ENCODE results near the gene MPP3.

Gene MPP3

DNA sequence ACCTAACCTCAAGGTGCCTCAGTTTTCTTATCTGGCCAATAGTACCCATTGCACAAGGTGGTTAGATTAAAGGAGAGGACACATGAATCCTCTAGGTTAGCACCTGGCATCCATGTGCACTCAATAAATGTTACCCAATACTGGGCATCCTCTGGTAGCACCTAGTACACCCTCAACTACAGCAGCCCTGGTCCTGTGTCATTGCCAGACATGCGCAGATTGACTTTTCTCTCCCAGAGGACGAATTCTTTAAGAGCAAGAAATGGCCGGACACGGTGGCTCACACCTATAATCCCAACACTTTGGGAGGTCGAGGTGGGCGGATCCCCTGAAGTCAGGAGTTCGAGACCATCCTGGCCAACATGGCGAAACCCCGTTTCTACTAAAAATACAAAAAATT is 61.5 kb downstream of the MPP3 start:
- no peak for DNase-seq (ENCODE audit: low read depth)

DNA sequence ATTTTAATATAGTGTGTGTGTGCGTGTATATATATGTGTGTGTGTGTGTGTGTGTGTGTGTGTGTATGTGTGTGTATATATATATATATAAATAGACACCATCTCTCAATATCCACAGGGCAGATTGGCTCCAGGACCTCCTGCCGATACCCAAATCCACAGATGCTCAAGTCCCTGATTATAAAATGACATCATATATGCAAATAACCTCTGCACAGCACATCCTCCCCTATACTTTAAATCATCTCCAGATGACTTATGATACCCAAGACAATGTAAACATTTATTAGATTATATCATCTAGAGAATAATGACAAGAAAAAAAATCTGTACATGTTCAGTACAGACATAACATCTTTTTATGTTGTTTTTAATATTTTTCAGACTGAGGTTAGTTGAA is 62.0 kb downstream of the MPP3 start:
- no peak for DNase-seq (ENCODE audit: low read depth)

DNA sequence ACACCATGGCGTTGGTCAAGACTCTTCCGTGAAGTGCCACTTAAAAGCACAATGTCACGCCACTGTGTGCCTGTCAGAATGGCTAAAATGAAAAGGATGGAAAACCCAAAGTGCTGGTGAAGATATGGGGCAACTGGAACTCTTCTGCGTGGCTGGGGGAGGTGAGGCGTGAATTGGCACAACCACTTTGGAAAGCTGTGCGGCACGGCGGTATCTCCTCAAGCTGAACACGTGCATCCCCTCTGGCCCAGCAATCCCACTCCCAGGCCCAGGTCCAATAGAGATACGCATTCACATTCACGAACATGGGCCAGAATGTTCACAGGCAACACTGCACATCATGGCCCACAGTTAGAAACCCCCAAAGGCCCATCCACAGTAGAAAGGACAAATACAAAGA is 63.1 kb downstream of the MPP3 start:
- no peak for DNase-seq (ENCODE audit: low read depth)

DNA sequence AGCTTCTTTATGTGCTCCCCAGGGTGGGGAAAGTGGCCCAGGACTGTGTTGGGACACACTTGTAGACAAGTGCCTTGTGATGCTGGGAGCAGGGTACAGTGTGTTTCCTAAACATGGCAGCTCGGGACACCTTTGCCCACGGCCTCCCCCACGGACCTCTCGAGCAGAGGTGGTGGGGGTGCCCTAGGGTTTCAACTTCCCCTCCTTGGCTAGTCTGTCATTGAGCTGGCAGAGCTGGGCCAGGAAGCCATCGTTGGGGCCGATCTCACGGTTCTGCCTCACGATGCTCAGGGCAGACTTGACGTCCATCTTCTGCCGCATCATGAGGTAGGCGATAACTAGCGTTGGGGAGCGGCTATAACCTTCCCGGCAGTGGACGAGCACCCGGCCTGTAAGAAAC is 63.5 kb downstream of the MPP3 start:
- no peak for DNase-seq (ENCODE audit: low read depth)

DNA sequence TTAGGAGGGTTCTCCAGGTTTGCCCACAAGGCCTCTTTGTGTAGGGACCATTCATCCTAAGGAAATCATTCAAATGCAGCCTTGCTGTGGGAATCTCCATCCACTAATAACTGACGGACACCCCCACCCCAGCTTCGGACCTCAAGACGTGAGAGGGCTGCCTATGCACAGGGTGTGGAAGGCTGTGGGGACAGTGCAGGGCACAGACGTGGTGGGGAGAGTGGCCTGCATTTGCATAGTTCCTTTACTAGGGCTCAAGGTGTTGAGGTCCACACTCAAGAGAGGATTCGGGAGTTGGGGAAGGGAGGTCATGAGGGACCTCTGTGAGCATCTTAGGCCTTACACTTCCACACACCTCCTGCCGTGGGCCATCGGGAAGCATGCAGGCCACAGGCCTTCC is 64.0 kb downstream of the MPP3 start:
- DNase-seq (ENCODE audit: low read depth) = no peak

DNA sequence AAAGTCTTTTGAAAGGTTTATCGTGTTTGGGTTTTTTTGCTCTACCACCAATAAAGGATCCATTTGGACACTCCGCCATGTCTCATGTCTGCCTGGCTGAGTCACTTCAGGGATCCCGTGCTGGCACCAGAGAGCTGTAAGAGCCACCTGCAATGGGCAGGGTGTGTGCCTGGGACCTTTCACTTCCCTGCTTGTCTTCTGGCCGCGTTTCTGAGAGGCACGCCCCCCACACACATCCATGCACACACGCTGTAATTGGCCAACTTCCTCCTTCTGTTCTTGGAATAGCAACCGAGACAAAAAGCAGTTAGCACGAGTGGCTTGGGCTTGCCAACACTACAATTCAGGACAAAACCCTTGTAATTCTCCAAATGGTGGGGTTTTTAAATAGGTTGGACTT is 64.6 kb downstream of the MPP3 start:
- no peak for DNase-seq (ENCODE audit: low read depth)

DNA sequence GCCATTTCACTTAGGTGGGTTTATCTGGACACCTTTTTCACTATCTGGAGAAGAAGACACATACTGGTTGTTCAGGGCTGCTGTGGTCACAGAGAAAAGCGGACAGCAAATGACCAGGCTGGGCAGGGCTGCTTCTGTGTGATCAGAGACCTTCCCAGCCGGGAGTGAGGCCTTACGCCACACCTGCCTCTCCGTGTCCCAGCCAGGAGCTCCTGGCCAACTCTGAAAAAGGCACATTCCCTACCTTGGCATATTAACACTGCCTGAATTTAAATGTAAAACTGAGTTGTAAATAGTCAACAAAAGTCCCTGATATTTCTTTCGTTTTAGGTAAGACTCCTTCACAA is 65.3 kb downstream of the MPP3 start:
- no peak for DNase-seq (ENCODE audit: low read depth)

DNA sequence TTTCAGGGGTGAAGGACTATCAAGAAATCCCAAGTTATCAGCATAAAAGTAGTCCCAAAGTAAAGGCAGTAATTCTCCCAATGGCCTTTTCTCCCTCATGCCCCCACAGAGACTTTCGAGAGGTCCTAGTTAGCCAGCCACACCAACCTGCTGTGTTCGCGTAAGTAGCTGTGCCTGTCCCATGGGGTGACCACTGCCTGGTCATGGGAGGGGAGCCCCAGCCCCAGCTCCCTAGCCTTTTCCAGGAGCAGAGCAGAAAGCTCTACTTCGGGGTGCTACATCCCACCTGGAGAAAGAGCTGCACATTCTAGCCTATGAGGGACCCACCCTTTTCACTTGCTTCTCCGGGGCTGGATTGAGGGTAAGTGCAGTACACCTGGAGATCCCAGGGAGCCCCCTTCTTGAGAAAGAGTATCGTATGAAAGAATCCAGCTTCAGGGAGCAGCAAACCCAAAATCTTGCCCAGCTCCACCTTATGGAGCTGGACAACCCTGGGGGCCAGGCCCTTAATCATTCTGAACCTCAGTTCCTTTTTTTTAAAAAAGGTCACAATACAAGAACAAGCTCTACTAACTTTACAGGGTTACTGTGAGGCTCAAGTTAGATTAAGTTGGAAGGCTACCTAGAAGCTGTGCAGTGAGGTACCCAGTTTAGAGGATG is 65.8 kb downstream of the MPP3 start:
- DNase-seq (ENCODE audit: low read depth) = no peak

DNA sequence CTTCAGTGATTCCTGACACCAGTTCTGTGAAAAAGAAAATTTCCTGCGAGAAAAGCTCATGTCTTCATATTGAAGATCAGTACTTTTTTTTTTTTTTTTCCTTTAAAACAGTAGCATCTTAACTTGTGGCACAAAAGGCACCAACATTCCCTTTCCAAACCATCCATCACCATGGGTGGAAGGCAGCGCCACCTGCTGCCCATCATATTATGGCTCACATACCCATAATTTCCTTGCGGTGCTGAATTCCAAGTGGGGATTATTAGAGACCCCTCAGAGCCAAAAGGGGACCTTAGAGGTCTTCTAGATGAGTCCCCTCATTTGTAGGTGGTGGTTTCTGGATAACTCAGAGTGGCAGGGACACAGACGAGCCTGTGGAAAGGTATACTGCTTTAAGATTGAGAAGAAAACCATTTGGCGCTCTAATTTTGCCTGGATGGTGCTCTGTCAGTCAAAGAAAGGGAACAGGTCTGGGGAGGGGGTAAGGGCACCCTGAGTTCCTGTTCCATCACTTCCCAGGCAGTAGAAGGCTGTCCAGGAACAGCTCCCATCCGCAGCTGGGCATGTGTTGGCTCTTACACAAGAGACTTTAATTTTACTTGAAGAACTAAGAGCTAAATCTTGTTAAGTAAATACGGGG is 66.4 kb downstream of the MPP3 start:
- no peak for DNase-seq (ENCODE audit: low read depth)

DNA sequence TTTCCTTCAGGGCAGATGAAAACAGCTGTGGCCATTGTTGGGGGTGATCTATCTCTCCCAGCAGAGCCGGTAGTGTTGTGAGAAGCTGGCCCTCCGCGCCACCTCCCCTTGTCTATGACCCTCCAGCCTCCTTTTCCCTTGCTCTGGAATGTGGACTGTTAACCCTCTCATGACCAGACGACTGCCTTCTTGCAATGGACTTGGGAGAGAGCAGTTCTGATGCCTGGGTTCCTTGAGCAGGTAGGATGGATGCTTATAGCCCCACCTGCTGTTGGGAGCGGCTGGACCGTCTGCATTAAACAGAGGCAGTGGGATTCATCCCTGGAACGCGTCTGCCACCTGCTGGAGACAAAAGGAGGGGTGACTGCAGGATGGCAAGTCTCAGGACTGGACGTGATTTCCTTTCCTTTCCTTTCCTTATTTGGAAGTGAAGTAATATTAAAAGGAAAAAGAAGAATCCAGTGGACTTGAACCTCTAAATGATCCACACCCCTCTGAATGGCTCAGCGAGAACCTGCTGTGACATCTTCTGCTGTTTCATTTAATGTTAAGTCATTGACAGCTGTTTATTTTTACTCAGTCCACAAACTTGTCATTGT is 72.6 kb downstream of the MPP3 start:
- DNase-seq (ENCODE audit: low read depth) = peak; percentile 87

DNA sequence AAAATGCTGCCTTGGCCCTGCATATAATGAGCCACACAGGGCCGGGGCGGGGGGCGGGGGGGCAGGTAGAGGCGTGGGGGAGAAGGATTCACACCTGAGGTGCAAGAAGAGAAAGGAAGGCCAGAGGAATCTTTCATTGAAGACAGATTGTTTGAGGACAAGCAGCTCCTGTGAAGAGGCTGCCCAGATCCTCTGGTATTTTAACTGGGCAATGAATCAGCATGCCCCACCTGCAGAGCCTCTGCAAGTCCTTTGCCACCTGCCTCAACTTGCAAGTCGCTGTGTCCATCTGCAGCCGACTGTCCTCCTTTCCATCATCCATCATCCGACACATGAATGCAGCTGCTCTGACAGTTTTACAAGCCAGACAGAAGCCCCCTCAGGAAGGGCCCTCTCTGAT is 73.1 kb downstream of the MPP3 start:
- DNase-seq (ENCODE audit: low read depth) = no peak

DNA sequence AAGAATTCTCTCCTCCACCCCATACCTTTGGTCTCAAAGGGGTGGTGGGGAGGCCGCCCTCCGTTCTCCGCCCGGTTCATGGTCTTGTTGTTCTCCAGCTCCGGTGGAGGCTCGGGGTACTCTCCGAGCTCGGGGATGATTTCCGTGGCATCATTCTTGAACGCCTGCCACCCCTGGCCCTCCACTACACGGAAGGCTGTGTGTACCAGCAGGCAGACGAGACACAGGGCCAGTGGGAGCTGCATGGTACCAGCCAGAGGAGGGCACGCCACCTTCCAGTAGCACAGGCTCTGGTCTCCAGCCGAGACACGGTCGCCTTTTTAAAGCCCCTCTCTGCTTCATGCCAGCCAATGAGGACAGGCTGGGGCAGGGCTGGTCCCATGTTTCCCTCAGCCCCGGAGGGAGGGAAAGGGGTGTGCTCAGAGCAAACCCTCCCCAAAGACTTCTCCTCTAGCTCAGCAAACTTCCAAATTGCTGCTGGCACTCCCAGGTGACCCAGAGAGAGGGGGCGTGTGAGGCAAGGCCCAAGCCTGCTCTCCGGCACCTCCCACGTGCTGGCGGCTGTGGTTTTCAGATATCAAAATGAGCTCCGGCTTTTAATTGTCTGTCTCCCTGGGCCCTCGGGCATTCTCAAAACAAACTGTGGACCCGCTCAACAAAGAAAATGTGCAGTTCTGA is 74.3 kb downstream of the MPP3 start, which contains the start of gene SOST:
TSS of gene SOST (minus strand) at position 295 of the 678 bp plus-strand sequence. CDS start at position 245, 50 bp downstream.
- no peak for DNase-seq (ENCODE audit: low read depth)

DNA sequence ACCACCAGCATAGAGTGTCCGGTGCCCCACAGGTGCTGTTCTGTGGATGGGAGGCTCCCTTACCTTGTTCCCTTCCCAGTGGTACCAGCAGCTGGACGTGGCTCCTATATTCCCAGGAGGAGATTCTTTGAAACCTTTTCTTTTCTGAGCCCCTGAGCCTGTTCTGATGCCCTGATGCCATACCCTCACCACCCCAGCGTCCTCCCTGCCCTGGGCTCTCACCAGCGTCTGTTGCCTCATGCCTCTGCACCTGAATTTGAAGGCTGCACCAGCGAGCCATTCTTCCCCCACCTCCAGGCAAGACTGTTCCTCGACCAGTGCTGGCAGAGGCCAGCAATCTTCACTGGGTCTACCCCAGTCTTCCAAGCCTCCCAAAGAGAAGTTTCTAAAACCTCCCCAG is 74.9 kb downstream of the MPP3 start:
- DNase-seq (ENCODE audit: low read depth) = no peak

DNA sequence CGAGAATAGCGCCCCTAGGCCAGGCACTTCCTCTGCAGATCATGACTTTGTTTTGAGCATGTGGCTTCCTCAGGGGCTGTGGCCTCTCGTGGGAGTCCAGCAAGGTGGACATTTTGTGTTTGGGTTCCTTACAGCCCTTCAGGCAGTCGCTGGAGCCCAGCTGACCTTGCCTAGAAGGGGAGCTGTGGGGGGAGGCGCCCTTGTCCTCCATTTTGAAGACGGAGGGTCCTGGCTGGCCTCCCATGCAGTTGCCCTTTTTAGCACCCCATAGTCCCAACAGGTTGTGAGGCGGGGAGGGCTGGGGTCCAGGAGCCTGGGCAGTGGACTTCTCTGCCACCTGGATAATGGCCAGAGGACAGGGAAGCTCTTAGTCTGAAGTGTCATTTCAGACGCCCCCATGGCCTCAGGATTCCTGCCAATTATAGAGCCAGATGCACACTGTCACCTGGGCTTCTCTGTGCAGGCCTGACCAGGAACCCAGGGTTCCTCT is 75.7 kb downstream of the MPP3 start:
- no peak for DNase-seq (ENCODE audit: low read depth)

DNA sequence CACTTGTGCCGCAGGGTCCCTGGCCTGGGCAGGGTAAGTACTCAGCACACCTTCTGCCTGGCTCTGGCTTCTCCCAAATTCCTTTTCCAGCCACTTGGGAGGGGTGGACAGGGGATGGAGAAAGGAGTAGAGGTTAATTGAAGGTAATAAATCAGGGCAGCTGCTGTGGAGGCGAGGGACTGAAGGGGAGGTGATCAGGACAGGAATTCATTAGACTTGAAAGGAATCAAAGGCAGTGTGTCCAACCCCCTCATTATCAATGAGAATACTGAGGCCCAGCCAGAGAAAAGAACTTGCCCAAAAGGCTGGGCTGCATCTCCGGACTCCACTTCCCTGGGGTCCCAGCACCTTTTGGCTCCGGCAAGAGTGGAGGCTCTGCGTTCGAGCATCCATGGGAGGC is 76.7 kb downstream of the MPP3 start:
- no peak for DNase-seq (ENCODE audit: low read depth)

DNA sequence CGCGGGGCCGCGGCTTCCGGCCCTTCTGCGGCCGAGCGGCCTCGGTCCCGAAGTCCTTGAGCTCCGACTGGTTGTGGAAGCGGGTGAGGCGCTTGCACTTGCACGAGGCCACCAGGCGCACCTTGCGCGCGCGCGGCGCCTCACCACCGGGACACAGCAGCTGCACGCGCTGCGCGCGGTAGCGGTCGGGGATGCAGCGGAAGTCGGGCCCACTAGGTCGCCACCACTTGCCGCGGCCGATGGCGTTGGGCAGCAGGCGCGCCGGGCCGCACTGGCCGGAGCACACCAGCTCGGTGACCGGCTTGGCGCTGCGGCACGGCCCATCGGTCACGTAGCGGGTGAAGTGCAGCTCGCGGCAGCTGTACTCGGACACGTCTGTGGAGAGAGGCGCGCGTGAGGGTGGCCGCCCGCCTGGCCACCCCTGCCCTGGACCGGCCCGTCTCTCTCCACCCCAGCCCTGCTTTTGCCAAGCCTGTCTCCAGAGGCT is 77.5 kb downstream of the MPP3 start:
- no peak for DNase-seq (ENCODE audit: low read depth)

DNA sequence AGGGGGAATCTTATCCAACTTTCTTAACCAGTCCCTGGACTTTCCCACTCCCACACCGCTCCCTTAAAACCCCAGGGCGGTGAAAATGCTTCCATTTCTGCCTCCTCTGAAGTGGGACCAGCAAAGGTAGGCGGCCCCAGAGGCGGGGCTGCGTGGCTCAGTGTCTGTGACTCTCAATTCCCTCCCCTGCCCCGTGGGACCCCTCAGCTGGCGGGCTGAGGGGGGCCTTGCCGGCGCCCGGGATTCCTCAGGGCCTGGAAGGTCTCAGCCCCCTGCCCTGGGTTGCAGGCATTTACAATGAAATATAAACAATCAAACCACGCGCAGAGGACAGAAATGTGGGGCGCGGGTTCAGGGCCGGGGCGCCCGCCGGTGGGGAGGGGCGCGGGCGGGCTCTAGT is 78.0 kb downstream of the MPP3 start:
- DNase-seq (ENCODE audit: low read depth) = no peak

DNA sequence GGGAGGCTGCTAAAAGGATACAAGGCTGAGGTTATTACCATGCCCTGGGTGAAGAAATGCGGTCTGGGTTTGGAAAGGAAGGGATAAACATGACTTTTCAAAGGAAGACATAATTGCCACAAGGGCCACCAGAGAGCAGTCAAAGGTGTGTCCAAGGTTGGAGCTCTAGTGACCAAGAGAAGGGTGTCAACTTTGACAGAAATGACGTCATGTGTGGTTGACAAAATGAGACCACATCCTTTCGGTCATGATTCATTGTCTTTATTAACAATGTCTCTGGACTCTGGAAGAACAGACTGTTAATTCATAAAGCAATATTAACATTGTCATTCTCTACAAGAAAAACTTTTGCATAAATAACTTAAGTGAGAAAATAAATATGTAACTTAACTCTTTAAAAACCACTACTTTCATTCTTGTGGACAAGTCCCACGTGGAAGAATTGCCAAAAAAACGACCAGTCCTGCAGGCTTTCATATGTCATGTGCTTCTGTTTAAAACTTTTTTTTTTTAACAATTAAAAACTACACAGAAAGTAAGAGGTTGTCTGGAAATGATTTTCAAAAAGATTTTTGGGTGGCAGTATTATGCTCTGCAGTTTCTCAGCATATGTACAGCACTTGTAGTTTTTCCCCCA is 79.3 kb downstream of the MPP3 start:
- no peak for DNase-seq (ENCODE audit: low read depth)

Data from stimulated activated CD8-positive, alpha-beta memory T cell treated with anti-CD3 and anti-CD28 coated beads, Interleukin-7, amount 100 ng/mL, for 24 hours (primary cell).